ENCODE results near the gene NELL1.

NELL1 gene

DNA sequence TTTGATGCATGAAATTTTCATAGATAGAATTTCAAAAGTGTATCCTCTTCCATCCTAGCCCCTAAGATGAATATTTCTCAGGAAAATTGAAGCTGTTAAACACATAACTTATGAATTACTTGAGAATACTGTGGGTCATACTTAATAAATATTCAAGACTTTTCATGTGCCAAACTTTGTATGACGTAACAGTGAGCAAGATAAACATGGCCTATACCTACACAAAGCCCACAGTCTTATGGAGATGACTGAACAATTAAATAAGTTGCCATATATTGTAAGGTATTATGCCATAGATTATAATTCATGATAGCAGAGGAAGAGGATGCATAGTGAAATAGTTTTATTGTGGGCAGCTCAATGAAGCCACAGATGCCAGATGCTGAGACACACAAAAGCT lies 902.8 kb downstream of the NELL1 start:
- H3K9ac ChIP-seq (ENCODE audit: low read length), result no peak overlapping the region
- no peak overlapping the region for H3K14ac ChIP-seq (ENCODE audit: low read length in 2 of 2)
- no CpG with 5 or more reads among the region's 1 CpG for WGBS
- no peak overlapping the region for H2BK15ac ChIP-seq (ENCODE audit: low read depth, poor library complexity, severe bottlenecking)
- H3K4me2 ChIP-seq (ENCODE audit: low read length, poor library complexity, severe bottlenecking), result no peak overlapping the region
- H3K27me3 ChIP-seq (ENCODE audit: control insufficient read depth in 1 of 2, insufficient read depth in 1 of 2, low read length in 2 of 2), result no peaks in the 10 kb centered on the region
- H2BK5ac ChIP-seq (ENCODE audit: low read depth, low read length, poor library complexity, severe bottlenecking), result no peak overlapping the region
- no peaks in the 10 kb centered on the region for H3K79me1 ChIP-seq (replicated peaks; ENCODE audit: low read length, poor library complexity, severe bottlenecking)
- no peak overlapping the region for H3K4me3 ChIP-seq (ENCODE audit: insufficient read depth in 1 of 2, low read depth in 1 of 2, low read length in 2 of 2)
- no peak overlapping the region for H4K91ac ChIP-seq (ENCODE audit: low read length)
- H4K8ac ChIP-seq (ENCODE audit: low read length), result no peak overlapping the region
- no peaks in the 10 kb centered on the region for H3K4me1 ChIP-seq (ENCODE audit: control insufficient read depth, insufficient read depth, low read depth, low read length)
- no peak overlapping the region for H2BK12ac ChIP-seq (ENCODE audit: low read length in 2 of 2)
- no peak overlapping the region for H2AK5ac ChIP-seq (ENCODE audit: low read length, severe bottlenecking)
- H3K18ac ChIP-seq (ENCODE audit: low read depth in 1 of 2, low read length in 2 of 2), result no peak overlapping the region
- DNase-seq, result no peak
- no peak overlapping the region for H3K4ac ChIP-seq (ENCODE audit: low read depth in 1 of 2, low read length in 2 of 2)
- H3K9me3 ChIP-seq (ENCODE audit: control insufficient read depth, low read length), result no peaks in the 10 kb centered on the region
- no peak overlapping the region for H2BK120ac ChIP-seq (ENCODE audit: low read depth, low read length)
- no peak overlapping the region for H3K27ac ChIP-seq (ENCODE audit: low read length, poor library complexity, severe bottlenecking)
- no peaks in the 10 kb centered on the region for H3K36me3 ChIP-seq (ENCODE audit: control insufficient read depth in 1 of 2, insufficient read depth in 2 of 2, low read depth in 1 of 2, low read length in 2 of 2)
- H2AFZ ChIP-seq (ENCODE audit: low read depth, low read length), result no peak overlapping the region
- H3K23ac ChIP-seq (ENCODE audit: low read length in 2 of 2), result no peak overlapping the region

DNA sequence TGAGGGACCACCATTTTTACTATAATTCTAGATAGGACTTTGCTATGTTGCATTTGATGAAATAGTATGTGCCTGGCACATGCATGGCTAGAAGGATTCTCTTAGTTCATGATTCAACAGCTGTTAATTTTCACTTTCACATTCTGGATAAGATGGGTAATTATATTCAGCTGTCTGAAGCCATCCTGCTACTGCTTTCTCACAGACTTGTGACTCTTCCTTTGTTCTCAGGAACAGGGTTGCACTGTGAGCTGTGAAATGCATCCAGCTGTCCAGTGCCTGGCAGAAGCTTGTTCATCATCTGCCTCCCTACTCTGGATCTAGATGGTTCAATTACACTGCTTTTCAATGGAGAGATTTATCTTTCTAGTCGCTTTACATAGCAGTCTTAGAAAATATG lies 913.4 kb downstream of the NELL1 start:
- no peak overlapping the region for H4K8ac ChIP-seq (ENCODE audit: low read length)
- H3K18ac ChIP-seq (ENCODE audit: low read depth in 1 of 2, low read length in 2 of 2), result no peak overlapping the region
- no peak overlapping the region for H2BK12ac ChIP-seq (ENCODE audit: low read length in 2 of 2)
- H2AK5ac ChIP-seq (ENCODE audit: low read length, severe bottlenecking), result no peak overlapping the region
- DNase-seq, result no peak
- H3K4me1 ChIP-seq (ENCODE audit: control insufficient read depth, insufficient read depth, low read depth, low read length), result no peaks in the 10 kb centered on the region
- H2BK120ac ChIP-seq (ENCODE audit: low read depth, low read length), result no peak overlapping the region
- no peaks in the 10 kb centered on the region for H3K36me3 ChIP-seq (ENCODE audit: control insufficient read depth in 1 of 2, insufficient read depth in 2 of 2, low read depth in 1 of 2, low read length in 2 of 2)
- WGBS, result no CpG with 5 or more reads among the region's 1 CpG
- H3K4me2 ChIP-seq (ENCODE audit: low read length, poor library complexity, severe bottlenecking), result no peak overlapping the region
- H3K27ac ChIP-seq (ENCODE audit: low read length, poor library complexity, severe bottlenecking), result no peak overlapping the region
- H2BK5ac ChIP-seq (ENCODE audit: low read depth, low read length, poor library complexity, severe bottlenecking), result no peak overlapping the region
- no peak overlapping the region for H4K91ac ChIP-seq (ENCODE audit: low read length)
- H3K14ac ChIP-seq (ENCODE audit: low read length in 2 of 2), result no peak overlapping the region
- H3K4ac ChIP-seq (ENCODE audit: low read depth in 1 of 2, low read length in 2 of 2), result no peak overlapping the region
- no peaks in the 10 kb centered on the region for H3K79me1 ChIP-seq (replicated peaks; ENCODE audit: low read length, poor library complexity, severe bottlenecking)
- H2BK15ac ChIP-seq (ENCODE audit: low read depth, poor library complexity, severe bottlenecking), result no peak overlapping the region
- no peak overlapping the region for H3K23ac ChIP-seq (ENCODE audit: low read length in 2 of 2)
- no peaks in the 10 kb centered on the region for H3K27me3 ChIP-seq (ENCODE audit: control insufficient read depth in 1 of 2, insufficient read depth in 1 of 2, low read length in 2 of 2)
- H2AFZ ChIP-seq (ENCODE audit: low read depth, low read length), result no peak overlapping the region
- no peak overlapping the region for H3K4me3 ChIP-seq (ENCODE audit: insufficient read depth in 1 of 2, low read depth in 1 of 2, low read length in 2 of 2)
- H3K9me3 ChIP-seq (ENCODE audit: control insufficient read depth, low read length), result no peaks in the 10 kb centered on the region
- H3K9ac ChIP-seq (ENCODE audit: low read length), result no peak overlapping the region

DNA sequence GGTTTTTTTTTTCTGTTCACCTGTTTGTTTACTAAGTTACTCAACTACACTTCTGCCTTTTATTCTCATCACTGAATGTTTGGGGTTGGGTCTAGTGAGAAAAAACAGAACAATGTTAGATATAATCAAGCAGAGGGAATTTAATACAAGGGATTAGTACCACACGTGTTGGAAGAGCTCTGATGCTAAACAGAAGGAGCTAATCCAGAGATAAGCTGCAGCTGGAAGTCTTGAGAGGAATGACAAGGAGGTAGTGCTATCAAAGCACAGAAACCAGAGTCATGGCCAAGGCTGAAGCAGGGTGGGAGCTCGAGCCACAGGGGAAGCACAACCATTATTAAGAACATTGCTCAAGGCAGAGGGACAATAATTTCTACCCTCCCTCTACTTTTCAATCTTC lies 919.4 kb downstream of the NELL1 start:
- H3K9ac ChIP-seq (ENCODE audit: low read length), result no peak overlapping the region
- H2BK15ac ChIP-seq (ENCODE audit: low read depth, poor library complexity, severe bottlenecking), result no peak overlapping the region
- WGBS, result 17% methylated on average over 2 of the region's 2 CpGs
- no peak overlapping the region for H2BK120ac ChIP-seq (ENCODE audit: low read depth, low read length)
- no peaks in the 10 kb centered on the region for H3K79me1 ChIP-seq (replicated peaks; ENCODE audit: low read length, poor library complexity, severe bottlenecking)
- no peaks in the 10 kb centered on the region for H3K27me3 ChIP-seq (ENCODE audit: control insufficient read depth in 1 of 2, insufficient read depth in 1 of 2, low read length in 2 of 2)
- H3K4me3 ChIP-seq (ENCODE audit: insufficient read depth in 1 of 2, low read depth in 1 of 2, low read length in 2 of 2), result no peak overlapping the region
- no peak overlapping the region for H2AFZ ChIP-seq (ENCODE audit: low read depth, low read length)
- no peak overlapping the region for H3K14ac ChIP-seq (ENCODE audit: low read length in 2 of 2)
- H2AK5ac ChIP-seq (ENCODE audit: low read length, severe bottlenecking), result no peak overlapping the region
- no peaks in the 10 kb centered on the region for H3K36me3 ChIP-seq (ENCODE audit: control insufficient read depth in 1 of 2, insufficient read depth in 2 of 2, low read depth in 1 of 2, low read length in 2 of 2)
- H3K18ac ChIP-seq (ENCODE audit: low read depth in 1 of 2, low read length in 2 of 2), result no peak overlapping the region
- no peak overlapping the region for H4K8ac ChIP-seq (ENCODE audit: low read length)
- no peak overlapping the region for H4K91ac ChIP-seq (ENCODE audit: low read length)
- no peak overlapping the region for H2BK12ac ChIP-seq (ENCODE audit: low read length in 2 of 2)
- DNase-seq, result no peak
- H2BK5ac ChIP-seq (ENCODE audit: low read depth, low read length, poor library complexity, severe bottlenecking), result no peak overlapping the region
- no peaks in the 10 kb centered on the region for H3K9me3 ChIP-seq (ENCODE audit: control insufficient read depth, low read length)
- H3K4me1 ChIP-seq (ENCODE audit: control insufficient read depth, insufficient read depth, low read depth, low read length), result no peaks in the 10 kb centered on the region
- no peak overlapping the region for H3K4ac ChIP-seq (ENCODE audit: low read depth in 1 of 2, low read length in 2 of 2)
- H3K27ac ChIP-seq (ENCODE audit: low read length, poor library complexity, severe bottlenecking), result no peak overlapping the region
- H3K4me2 ChIP-seq (ENCODE audit: low read length, poor library complexity, severe bottlenecking), result no peak overlapping the region
- H3K23ac ChIP-seq (ENCODE audit: low read length in 2 of 2), result no peak overlapping the region

DNA sequence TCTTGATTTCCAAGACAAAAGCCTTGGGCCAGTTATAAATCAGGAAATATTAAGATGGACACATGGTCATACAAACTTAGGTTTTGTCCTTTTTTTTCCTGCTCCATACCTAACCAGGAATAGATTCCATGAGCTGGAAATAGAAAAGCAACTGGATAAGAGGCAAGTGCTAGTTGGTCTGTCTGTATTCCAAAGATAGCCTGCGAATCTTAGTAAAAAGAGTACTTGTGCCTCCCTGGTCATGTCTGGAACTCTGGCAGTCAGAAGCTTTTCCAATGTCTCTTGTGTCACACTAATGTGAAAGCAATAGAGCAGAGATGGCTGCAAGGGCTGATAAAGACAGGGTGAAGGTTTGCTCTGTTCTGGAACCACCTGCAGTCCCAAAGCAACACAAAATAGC lies 933.3 kb downstream of the NELL1 start:
- no peak overlapping the region for H3K14ac ChIP-seq (ENCODE audit: low read length in 2 of 2)
- no peak overlapping the region for H3K9ac ChIP-seq (ENCODE audit: low read length)
- H2AFZ ChIP-seq (ENCODE audit: low read depth, low read length), result no peak overlapping the region
- 83% methylated on average over 1 of the region's 1 CpG for WGBS
- no peak overlapping the region for H2BK5ac ChIP-seq (ENCODE audit: low read depth, low read length, poor library complexity, severe bottlenecking)
- H3K4me1 ChIP-seq (ENCODE audit: control insufficient read depth, insufficient read depth, low read depth, low read length), result no peaks in the 10 kb centered on the region
- no peak overlapping the region for H4K91ac ChIP-seq (ENCODE audit: low read length)
- H2BK120ac ChIP-seq (ENCODE audit: low read depth, low read length), result no peak overlapping the region
- H3K9me3 ChIP-seq (ENCODE audit: control insufficient read depth, low read length), result no peaks in the 10 kb centered on the region
- DNase-seq, result no peak
- H2AK5ac ChIP-seq (ENCODE audit: low read length, severe bottlenecking), result no peak overlapping the region
- H3K79me1 ChIP-seq (replicated peaks; ENCODE audit: low read length, poor library complexity, severe bottlenecking), result no peaks in the 10 kb centered on the region
- H3K4me2 ChIP-seq (ENCODE audit: low read length, poor library complexity, severe bottlenecking), result no peak overlapping the region
- no peak overlapping the region for H3K4ac ChIP-seq (ENCODE audit: low read depth in 1 of 2, low read length in 2 of 2)
- no peaks in the 10 kb centered on the region for H3K36me3 ChIP-seq (ENCODE audit: control insufficient read depth in 1 of 2, insufficient read depth in 2 of 2, low read depth in 1 of 2, low read length in 2 of 2)
- no peak overlapping the region for H2BK12ac ChIP-seq (ENCODE audit: low read length in 2 of 2)
- no peaks in the 10 kb centered on the region for H3K27me3 ChIP-seq (ENCODE audit: control insufficient read depth in 1 of 2, insufficient read depth in 1 of 2, low read length in 2 of 2)
- H3K4me3 ChIP-seq (ENCODE audit: insufficient read depth in 1 of 2, low read depth in 1 of 2, low read length in 2 of 2), result no peak overlapping the region
- H4K8ac ChIP-seq (ENCODE audit: low read length), result no peak overlapping the region
- H2BK15ac ChIP-seq (ENCODE audit: low read depth, poor library complexity, severe bottlenecking), result no peak overlapping the region
- no peak overlapping the region for H3K27ac ChIP-seq (ENCODE audit: low read length, poor library complexity, severe bottlenecking)
- H3K18ac ChIP-seq (ENCODE audit: low read depth in 1 of 2, low read length in 2 of 2), result no peak overlapping the region
- H3K23ac ChIP-seq (ENCODE audit: low read length in 2 of 2), result no peak overlapping the region

All from mesenchymal stem cell (in vitro differentiated cells and primary cell).